ENCODE data around the gene RORC.
"Not testable (repeated sequence)": the region's sequence is repeated elsewhere in the genome, so short reads cannot be mapped to it uniquely, and the experiment has no call there.

Gene RORC

GRCh38 chr1:151831605-151832004 lies at the start of gene RORC:
RORC (minus strand) TSS chr1:151831802; CDS start chr1:151831764, 38 bp downstream.
- Histone ChIP-seq H3K36me3 (ENCODE audit: control insufficient read depth, insufficient read depth, low read length) (no peaks in the 10 kb centered on the region), H3K4me3 (ENCODE audit: low read length) (peak within 1 kb of the TSS; percentile 45), H3K9ac (ENCODE audit: low read length) (peak within 1 kb of the TSS; percentile 12), H3K4me1 (ENCODE audit: control insufficient read depth, insufficient read depth, low read length) (no peaks in the 10 kb centered on the region), H3K27me3 (ENCODE audit: control insufficient read depth, insufficient read depth, low read length) (peaks cover 3% of the 10 kb centered on the region), H3K27ac (ENCODE audit: low read depth, low read length) (no peak within 1 kb of the TSS)

- H3K9ac ChIP-seq (ENCODE audit: low read length), result no peak overlapping the region
- H3K27ac ChIP-seq (ENCODE audit: low read depth, low read length), result no peak overlapping the region
- peaks cover 4% of the 10 kb centered on the region for H3K36me3 ChIP-seq (ENCODE audit: control insufficient read depth, insufficient read depth, low read length)
- H3K27me3 ChIP-seq (ENCODE audit: control insufficient read depth, insufficient read depth, low read length), result no peaks in the 10 kb centered on the region
- no peak overlapping the region for H3K4me3 ChIP-seq (ENCODE audit: low read length)
- H3K4me1 ChIP-seq (ENCODE audit: control insufficient read depth, insufficient read depth, low read length), result no peaks in the 10 kb centered on the region
Observed at GRCh38 chr1:151875419-151876097, 44.0 kb upstream of the RORC start.

- not testable (repeated sequence) for H3K36me3 ChIP-seq (ENCODE audit: control insufficient read depth, insufficient read depth, low read length); H3K4me3 ChIP-seq (ENCODE audit: low read length); H3K27ac ChIP-seq (ENCODE audit: low read depth, low read length); H3K27me3 ChIP-seq (ENCODE audit: control insufficient read depth, insufficient read depth, low read length); H3K9ac ChIP-seq (ENCODE audit: low read length); H3K4me1 ChIP-seq (ENCODE audit: control insufficient read depth, insufficient read depth, low read length)
Observed at GRCh38 chr1:151872776-151873175, 41.2 kb upstream of the RORC start.

- no peak overlapping the region for H3K27ac ChIP-seq (ENCODE audit: low read depth, low read length)
- H3K9ac ChIP-seq (ENCODE audit: low read length), result no peak overlapping the region
- peaks cover 4% of the 10 kb centered on the region for H3K36me3 ChIP-seq (ENCODE audit: control insufficient read depth, insufficient read depth, low read length)
- H3K4me1 ChIP-seq (ENCODE audit: control insufficient read depth, insufficient read depth, low read length), result no peaks in the 10 kb centered on the region
- H3K27me3 ChIP-seq (ENCODE audit: control insufficient read depth, insufficient read depth, low read length), result no peaks in the 10 kb centered on the region
- H3K4me3 ChIP-seq (ENCODE audit: low read length), result no peak overlapping the region
Observed at GRCh38 chr1:151871284-151872030, 39.9 kb upstream of the RORC start.

GRCh38 chr1:151868486-151868885 lies 36.9 kb upstream of the RORC start:
- Histone ChIP-seq H3K27ac (ENCODE audit: low read depth, low read length) (no peak overlapping the region), H3K27me3 (ENCODE audit: control insufficient read depth, insufficient read depth, low read length) (no peaks in the 10 kb centered on the region), H3K4me3 (ENCODE audit: low read length) (no peak overlapping the region), H3K36me3 (ENCODE audit: control insufficient read depth, insufficient read depth, low read length) (no peaks in the 10 kb centered on the region), H3K9ac (ENCODE audit: low read length) (no peak overlapping the region), H3K4me1 (ENCODE audit: control insufficient read depth, insufficient read depth, low read length) (no peaks in the 10 kb centered on the region)

GRCh38 chr1:151867765-151868411 lies 36.3 kb upstream of the RORC start:
- Histone ChIP-seq H3K4me3 (ENCODE audit: low read length) (no peak overlapping the region), H3K27ac (ENCODE audit: low read depth, low read length) (no peak overlapping the region), H3K4me1 (ENCODE audit: control insufficient read depth, insufficient read depth, low read length) (no peaks in the 10 kb centered on the region), H3K27me3 (ENCODE audit: control insufficient read depth, insufficient read depth, low read length) (no peaks in the 10 kb centered on the region), H3K9ac (ENCODE audit: low read length) (no peak overlapping the region), H3K36me3 (ENCODE audit: control insufficient read depth, insufficient read depth, low read length) (no peaks in the 10 kb centered on the region)

GRCh38 chr1:151867321-151867720 lies 35.7 kb upstream of the RORC start:
- Histone ChIP-seq H3K36me3 (ENCODE audit: control insufficient read depth, insufficient read depth, low read length) (no peaks in the 10 kb centered on the region), H3K9ac (ENCODE audit: low read length) (no peak overlapping the region), H3K27ac (ENCODE audit: low read depth, low read length) (no peak overlapping the region), H3K27me3 (ENCODE audit: control insufficient read depth, insufficient read depth, low read length) (no peaks in the 10 kb centered on the region), H3K4me1 (ENCODE audit: control insufficient read depth, insufficient read depth, low read length) (no peaks in the 10 kb centered on the region), H3K4me3 (ENCODE audit: low read length) (no peak overlapping the region)

- H3K27me3 ChIP-seq (ENCODE audit: control insufficient read depth, insufficient read depth, low read length), result no peaks in the 10 kb centered on the region
- no peaks in the 10 kb centered on the region for H3K36me3 ChIP-seq (ENCODE audit: control insufficient read depth, insufficient read depth, low read length)
- no peak overlapping the region for H3K27ac ChIP-seq (ENCODE audit: low read depth, low read length)
Observed at GRCh38 chr1:151864411-151864810, 32.8 kb upstream of the RORC start.

GRCh38 chr1:151862604-151863003 lies 31.0 kb upstream of the RORC start:
- Histone ChIP-seq H3K4me1 (ENCODE audit: control insufficient read depth, insufficient read depth, low read length) (no peaks in the 10 kb centered on the region), H3K27me3 (ENCODE audit: control insufficient read depth, insufficient read depth, low read length) (no peaks in the 10 kb centered on the region), H3K4me3 (ENCODE audit: low read length) (no peak overlapping the region), H3K9ac (ENCODE audit: low read length) (no peak overlapping the region), H3K27ac (ENCODE audit: low read depth, low read length) (no peak overlapping the region), H3K36me3 (ENCODE audit: control insufficient read depth, insufficient read depth, low read length) (no peaks in the 10 kb centered on the region)

More at GRCh38 chr1:151864411-151864810, 32.8 kb upstream of the RORC start:
- Histone ChIP-seq H3K9ac (ENCODE audit: low read length) (no peak overlapping the region), H3K4me1 (ENCODE audit: control insufficient read depth, insufficient read depth, low read length) (no peaks in the 10 kb centered on the region), H3K4me3 (ENCODE audit: low read length) (no peak overlapping the region)

- Histone ChIP-seq H3K4me1 (ENCODE audit: control insufficient read depth, insufficient read depth, low read length) (no peaks in the 10 kb centered on the region), H3K27ac (ENCODE audit: low read depth, low read length) (no peak overlapping the region)
Observed at GRCh38 chr1:151860504-151861187, 29.0 kb upstream of the RORC start.

GRCh38 chr1:151859891-151860293 lies 28.3 kb upstream of the RORC start:
- no peak overlapping the region for H3K9ac ChIP-seq (ENCODE audit: low read length)
- H3K4me3 ChIP-seq (ENCODE audit: low read length), result no peak overlapping the region
- no peak overlapping the region for H3K27ac ChIP-seq (ENCODE audit: low read depth, low read length)
- H3K36me3 ChIP-seq (ENCODE audit: control insufficient read depth, insufficient read depth, low read length), result no peaks in the 10 kb centered on the region
- H3K27me3 ChIP-seq (ENCODE audit: control insufficient read depth, insufficient read depth, low read length), result no peaks in the 10 kb centered on the region
- no peaks in the 10 kb centered on the region for H3K4me1 ChIP-seq (ENCODE audit: control insufficient read depth, insufficient read depth, low read length)

More at GRCh38 chr1:151860504-151861187, 29.0 kb upstream of the RORC start:
- no peak overlapping the region for H3K9ac ChIP-seq (ENCODE audit: low read length)
- no peaks in the 10 kb centered on the region for H3K36me3 ChIP-seq (ENCODE audit: control insufficient read depth, insufficient read depth, low read length)
- no peaks in the 10 kb centered on the region for H3K27me3 ChIP-seq (ENCODE audit: control insufficient read depth, insufficient read depth, low read length)
- no peak overlapping the region for H3K4me3 ChIP-seq (ENCODE audit: low read length)
